NCI-H1930 (cell line): Measurements from ENCODE around the gene SCO2.

ENCODE experiments used
- DNase-seq, 2 experiments: peaks; one replicate each; lab custom pipeline; 2025; lab: John Stamatoyannopoulos, UW

The SCO2 gene

DNA sequence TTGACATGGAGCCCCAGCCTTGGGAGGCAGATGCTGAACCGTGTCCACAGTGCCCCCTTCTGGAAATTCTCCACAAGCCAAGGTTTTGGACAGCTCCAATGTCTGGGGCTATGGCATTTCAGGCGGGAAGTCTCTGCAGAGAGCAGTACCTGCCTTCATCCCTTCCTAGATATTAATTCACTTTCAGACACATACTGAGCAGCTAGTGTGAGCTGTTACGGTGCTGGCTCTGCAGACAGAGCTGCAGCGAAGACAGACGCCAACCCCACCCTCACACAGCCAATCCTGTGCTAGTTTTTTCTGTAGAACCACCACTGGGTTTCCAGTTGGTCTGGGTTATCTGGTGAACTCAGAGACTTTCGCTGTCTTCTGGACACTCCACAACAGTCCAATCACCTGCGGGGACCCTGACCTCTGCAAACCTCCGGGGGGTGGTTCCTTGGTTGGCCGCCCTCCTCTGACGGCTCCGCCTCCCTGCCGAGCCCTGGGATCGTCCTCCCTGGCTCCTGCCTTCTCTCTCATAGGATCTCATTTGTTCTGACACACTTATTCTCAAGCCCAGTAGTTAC lies 27.0 kb downstream of the SCO2 start:
- peak; percentile 51 to 74 for DNase-seq

DNA sequence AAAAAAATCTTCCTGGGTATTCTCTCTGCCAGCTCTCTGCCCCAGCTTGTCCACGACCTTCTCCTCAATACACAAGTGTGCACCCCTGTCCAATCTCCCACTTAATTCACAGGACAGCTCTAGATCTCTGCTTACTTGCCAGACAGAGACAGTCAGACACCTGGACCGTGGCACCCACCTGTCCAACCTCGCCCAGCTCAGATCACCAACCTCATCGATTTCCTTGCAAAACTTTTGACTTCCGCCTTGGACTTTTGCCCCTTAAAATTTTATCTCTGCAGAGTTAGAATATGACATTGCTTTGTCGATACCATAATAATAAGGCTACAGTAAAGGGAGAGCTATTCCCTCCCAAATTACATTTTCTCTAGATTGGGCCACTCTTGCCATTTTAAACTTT lies 28.3 kb downstream of the SCO2 start:
- DNase-seq = no peak

DNA sequence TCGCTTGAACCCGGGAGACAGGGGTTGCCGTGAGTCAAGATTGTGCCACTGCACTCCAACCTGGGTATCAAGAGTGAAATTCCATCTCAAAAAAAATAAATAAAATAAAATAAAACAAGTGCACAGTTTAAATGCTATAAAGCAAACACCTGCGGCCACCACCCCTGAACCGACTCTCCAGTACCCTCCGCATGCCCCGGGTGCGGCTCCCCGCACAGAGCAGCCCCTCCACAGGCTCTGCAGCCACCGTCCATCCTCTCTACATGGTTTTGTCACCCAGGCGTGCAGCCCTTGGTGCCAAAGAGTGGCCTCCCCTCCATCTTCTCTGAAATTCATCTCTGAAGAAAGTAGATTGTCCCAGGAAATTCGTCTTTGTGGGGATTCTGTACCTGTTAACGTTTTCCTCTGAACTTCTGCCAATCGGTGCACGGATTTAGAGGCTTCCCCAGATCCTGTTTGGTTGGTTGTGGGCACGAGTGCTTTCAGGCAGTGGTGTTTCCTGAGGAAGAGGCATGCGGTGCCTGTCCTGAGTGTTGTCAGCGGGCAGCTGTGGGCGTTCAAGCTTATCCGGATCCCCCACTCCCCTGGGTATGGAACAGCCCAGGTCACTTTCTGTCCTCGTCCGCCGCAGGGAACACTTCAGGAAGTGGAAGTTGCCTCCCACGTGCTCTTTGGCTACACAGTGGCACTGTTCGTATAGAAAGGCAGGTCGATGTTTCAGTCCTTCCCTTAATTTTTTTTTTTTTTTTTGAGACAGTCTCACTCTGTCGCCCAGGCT lies 34.7 kb downstream of the SCO2 start:
- no peak for DNase-seq

DNA sequence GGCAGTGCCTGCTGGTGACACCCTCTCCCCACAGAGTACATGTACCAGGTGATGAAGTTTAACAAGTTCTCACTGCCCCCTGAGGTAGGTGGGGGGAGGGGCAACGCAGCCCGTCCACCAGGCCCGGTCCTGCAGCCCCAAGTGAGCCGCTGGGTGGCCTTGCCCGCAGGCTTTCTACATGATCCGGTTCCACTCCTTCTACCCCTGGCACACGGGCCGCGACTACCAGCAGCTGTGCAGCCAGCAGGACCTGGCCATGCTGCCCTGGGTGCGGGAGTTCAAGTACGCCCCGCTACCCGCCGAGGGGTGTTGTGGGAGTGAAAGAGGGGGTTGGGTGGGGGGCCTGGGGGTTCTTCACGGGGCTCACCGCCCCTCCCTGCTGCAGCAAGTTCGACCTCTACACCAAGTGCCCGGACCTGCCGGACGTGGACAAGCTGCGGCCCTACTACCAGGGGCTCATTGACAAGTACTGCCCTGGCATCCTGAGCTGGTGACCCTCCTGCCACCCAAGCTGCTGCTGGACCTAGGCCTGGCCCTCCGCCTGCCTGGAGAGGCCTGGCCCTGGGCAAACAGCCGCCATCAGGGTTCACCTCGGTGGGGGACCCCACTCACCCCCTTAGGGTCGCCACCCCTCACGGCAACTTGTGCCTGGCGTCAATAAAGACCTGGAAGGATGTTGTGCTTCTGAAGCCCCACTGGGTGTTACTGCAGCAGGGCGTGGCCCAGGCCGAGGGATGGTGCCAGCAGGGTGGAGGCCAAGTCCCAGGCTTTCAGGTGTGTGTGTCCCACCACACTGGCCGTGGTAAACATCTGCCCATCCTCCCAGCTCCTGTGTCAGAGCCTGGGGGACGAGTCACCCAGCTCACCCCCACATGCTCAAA lies 35.8 kb downstream of the SCO2 start:
- DNase-seq = no peak

DNA sequence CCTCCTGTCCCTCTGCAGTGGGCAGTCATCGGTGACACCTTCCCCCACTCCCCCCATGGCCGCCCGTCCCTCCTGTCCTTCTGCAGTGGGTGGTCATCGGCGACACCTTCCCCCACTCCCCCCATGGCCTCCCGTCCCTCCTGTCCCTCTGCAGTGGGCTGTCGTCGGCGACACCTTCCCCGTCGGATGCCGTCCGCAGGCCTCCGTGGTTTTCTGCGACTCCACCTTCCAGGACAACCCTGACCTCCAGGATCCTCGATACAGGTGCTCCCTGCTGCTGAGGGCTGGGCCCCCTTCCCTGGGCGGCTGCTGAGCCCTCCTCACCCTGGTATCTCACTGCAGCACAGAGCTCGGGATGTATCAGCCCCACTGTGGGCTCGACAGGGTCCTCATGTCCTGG lies 36.5 kb downstream of the SCO2 start:
- DNase-seq = no peak

DNA sequence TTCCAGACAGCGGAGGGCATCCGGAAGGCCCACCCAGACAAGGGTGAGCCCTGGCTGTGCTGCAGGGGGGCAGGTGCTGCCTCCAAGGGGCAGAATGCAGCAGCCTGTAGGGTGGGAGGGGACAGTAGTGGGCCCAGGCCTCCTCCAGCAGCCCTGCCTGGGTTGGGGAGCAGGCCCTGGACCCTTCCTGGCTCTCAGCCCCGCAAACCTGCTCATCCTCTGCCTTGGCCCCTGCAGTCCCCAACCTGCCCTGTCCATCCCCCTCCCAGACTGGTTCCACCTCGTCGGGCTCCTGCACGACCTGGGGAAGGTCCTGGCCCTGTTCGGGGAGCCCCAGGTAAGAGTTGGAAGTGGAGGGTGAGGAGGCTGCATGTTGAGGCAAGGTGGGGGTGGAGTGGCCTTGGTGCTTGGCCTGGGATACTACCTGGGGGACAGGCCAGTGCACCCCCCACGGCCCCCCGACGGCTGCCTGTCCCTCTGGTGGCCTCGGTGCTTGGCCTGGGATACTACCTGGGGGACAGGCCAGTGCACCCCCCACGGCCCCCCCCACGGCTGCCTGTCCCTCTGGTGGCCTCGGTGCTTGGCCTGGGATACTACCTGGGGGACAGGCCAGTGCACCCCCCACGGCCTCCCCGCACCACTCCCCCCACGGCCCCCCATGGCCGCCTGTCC lies 37.3 kb downstream of the SCO2 start:
- no peak for DNase-seq

DNA sequence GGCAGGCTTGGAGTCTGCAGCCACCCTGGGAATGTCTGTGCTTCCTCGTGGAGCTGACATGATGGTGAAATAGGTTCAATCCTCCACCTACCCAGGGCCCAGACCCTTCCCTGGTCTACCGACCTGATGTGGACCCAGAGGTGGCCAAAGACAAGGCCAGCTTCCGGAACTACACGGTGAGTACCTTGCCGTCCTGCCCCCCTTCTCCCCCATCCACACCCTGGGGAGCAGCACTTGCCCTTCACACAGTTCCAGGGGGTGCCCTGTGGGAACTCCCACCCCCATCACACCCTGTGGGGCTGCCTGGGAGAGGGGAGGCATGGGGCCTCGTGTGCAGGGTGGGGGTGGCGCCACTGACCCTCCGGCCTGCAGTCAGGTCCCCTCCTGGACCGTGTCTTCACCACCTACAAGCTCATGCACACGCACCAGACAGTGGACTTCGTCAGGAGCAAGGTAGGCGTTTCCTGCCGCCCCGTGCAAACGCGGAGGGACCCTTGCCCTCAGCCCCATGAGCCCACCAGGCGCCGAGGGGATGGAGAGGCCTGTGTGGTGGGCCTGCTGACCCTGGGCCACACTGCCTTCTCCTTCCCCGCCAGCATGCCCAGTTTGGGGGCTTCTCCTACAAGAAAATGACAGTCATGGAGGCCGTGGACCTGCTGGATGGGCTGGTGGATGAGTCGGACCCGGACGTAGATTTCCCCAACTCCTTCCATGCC lies 38.0 kb downstream of the SCO2 start:
- DNase-seq = no peak

DNA sequence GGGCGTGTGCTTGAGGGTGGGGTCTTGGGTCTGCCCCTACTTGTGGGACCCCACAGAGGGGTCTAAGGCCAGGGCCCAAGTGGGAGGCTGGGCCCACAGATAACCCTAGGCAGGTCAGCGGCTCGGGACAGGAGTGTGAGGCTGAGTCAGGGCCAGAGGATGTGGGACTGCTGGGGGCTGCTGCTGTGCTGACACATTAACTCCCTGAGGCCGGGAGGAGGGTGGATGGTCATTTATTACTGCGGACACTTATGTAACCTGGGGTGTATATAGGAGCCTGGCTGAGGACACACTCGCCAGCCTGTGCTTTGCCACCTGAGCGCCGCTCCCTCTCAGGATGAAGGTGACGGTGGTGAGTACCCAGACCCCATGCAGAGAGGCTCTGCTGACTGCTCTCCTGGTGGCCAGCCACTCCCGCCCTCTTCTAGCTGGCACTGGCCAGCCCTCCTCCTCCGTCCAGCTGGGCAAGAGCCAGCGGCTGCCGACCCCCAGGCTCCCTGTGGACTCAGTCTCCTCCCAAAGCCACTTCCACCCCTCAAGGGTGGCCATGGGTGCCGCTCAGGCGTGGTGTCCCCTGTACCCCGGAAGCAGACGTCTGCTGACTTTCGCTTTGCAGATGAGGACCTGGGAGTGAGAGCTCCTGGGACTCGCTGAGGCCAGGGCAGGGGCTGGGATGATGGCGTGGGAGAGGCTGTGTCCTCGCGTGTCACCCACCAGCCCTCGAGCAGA lies 38.7 kb downstream of the SCO2 start, which contains the start of gene MIOX:
MIOX (plus strand) TSS at position 299 of the 729 bp plus-strand sequence; CDS start at position 338, 39 bp downstream.
- DNase-seq = no peak

DNA sequence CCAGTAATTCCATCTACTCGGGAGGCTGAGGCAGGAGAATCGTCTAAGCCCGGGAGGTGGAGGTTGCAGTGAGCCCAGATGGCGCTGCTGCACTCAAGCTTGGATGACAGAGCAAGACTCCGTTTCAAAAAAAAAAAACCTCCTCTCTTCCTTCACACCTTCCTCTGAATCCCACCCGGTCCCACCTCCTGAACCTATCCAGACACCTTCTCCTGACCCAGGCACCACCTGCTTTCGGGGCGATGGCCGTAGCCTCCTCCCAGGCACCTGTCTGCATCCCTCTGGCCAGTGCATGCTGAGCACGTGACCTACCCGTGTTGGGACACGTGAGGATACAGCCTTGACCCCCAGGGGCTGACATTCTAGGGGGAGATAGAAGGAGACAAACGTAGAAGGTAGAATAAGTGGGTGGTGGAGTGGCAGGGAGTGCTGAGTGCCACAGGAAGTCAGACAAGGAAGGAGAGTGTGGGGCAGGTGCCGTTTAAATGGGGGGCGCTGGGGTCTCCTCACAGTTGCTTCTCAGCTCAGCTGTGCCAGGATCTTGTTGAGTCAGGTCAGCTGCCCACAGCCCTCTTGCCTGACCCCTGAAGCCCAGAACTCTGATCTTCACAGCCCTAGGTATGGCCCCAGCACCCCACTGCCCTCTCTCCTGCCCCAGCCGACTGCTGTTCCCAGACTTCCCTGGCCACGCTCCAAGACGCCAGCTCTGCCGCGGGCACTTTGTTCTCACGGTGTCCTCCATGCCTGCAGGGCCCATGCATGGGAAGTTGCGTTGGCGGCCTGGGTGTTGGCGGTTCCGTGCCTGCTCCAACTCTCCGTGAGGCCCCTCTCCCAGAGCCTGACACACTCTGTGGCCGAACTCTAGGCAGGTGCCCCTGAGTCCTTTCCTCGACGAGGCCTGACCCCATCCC lies 39.9 kb downstream of the SCO2 start:
- no peak for DNase-seq

DNA sequence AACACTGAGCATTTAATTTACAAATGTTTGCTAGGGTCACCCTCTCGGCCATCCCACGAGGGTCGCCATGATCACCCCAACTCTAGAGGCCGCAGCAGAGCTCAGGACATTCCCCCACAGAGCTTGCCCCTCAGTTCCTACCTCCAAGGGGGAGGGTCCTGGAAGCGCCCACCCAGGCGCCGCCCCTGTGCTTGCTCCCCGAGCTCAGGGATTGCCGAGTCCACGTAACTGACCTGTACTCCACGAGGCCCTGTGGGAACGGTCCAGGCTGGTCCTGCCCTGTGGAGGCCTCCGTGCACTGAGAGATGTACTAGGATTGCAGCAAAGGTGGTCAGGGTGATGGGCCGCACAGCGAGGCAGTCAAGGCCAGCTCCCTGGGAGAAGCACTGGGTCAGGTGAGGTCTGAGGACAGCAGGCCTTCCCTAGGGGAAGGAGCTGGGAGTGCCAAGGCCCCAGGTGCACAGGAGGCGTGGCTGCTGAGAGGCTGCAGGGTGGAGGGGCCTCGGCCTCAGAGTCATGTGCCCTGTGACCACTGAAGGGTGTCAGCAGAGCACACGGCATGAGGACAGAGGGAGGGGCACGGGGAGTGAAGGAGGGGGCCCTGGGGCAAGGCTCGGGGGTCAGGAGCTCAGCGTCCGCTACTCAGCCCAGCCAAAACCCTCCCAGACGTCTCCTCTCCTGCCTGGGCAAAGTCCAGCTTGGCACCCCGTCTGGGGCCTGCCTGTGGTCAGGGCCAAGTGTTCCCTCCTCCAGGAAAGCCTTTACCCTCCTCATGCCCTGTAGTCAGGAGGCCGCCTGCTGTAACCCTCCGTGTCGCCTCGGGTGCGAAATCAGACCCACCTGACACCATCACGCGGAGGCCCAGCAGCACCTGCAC lies 41.2 kb downstream of the SCO2 start:
- no peak for DNase-seq

DNA sequence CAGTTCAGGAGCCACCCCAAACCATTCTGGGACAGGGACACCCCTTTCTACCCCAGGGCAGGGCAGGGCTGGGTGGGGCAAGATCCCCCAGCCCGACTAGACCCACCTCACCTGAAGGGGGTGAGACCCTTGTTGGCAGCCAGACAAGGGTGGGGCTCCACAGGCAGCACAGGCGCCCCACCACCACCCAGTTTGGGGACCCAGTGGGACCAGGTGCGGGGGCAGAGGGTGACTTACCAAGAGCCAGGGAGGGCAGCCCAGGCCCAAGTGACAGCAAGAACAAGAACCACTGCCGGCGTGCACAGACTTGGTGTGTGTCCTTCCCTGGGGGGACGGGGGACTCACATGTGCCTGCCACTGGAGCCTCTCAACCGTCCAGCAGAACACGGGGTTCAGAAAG lies 41.8 kb downstream of the SCO2 start:
- no peak for DNase-seq

DNA sequence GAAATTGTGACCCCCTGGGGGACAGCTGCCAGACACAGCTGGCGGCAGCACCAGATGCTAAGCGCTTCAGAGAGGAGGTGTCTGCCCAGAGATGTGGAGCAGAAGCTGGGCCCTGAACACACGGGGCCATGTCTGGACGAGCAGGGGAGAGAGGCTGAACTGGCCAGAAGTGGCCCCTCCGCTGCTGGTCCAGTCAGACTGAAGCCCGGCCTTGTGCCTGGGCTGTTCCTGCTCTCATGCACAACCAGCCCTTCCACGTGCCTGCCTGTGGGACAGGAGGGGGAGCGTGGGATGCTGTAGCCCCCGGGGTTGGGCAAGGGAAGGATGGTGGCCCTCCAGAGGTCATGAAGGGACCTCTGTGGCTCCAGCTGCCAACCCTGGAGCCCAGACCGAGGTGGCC lies 42.3 kb downstream of the SCO2 start:
- no peak for DNase-seq

DNA sequence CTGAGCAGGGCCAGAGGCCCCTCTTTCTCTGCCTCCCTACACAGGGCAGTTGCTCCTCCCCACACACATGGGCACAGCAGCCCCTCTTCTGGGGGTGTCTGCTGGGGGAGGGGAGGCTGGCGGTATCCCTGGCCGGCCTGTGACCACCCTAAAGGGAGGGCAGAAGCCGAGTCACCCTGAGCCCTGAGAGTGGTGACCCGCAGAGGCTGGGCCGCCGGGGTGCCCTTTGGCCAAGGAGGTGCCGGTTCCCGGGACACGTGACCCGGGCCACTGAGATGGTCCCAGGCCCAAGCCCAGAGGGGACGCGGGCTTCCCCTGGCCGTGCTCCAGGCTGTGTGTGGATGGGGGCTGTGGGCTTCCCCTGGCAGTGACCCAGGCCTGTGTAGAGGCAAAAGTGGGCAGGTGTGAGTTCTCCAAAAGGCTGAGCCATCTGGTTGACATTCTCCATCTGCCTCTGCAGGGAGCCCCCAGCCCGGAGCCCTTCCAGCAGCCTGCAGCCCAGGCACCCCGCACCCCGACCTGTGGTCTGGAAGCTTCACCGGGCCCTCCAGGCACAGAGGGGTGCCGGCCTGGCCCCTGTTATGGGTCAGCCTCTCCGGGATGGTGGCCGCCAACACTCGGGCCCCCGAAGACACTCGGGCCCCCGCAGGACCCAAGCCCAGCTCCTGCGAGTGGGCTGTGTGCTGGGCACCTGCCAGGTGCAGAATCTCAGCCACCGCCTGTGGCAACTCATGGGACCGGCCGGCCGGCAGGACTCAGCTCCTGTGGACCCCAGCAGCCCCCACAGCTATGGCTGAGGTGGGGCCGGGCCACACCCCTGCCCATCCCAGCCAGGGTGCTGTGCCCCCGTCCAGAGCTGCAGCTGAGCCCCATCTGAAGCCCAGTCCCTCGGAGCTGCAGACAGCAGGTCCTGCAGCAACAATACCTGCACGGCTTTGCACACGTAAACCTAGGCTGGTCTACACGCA lies 43.0 kb downstream of the SCO2 start:
- no peak for DNase-seq

DNA sequence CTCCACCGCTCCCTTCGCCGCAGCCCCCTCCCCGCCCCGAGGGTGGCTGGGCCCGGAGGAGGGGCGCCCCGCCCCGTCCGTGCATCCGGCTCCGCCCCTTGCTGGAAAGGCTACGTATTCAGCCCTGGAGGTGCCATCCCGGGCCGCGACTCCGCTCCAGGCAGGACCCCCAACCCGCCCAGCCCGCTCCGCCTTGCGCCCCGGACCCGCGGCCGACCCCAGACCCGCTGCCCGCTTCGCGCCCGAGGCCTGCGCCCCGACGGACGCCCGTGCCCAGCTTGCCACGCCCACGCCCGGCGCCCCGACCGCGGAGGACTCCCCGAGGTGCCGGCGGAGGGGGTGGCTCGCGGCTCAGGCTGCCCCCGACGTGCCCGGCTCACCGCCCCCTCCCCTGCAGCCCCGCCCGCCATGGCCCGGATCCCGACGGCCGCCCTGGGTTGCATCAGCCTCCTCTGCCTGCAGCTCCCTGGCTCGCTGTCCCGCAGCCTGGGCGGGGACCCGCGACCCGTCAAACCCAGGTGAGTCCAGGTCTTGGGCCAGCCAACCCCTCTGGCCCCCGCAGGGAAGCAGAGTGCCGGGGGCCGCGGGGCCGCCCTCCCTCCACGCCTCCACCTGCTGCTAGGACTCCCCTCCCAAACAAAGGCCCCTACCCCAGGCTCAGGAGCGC lies 43.8 kb downstream of the SCO2 start, which contains the start of gene ADM2:
ADM2 (plus strand) TSS at position 104 of the 667 bp plus-strand sequence; CDS start at position 409, 305 bp downstream.
- peak in 1 of 2 experiments; percentile 42 for DNase-seq

DNA sequence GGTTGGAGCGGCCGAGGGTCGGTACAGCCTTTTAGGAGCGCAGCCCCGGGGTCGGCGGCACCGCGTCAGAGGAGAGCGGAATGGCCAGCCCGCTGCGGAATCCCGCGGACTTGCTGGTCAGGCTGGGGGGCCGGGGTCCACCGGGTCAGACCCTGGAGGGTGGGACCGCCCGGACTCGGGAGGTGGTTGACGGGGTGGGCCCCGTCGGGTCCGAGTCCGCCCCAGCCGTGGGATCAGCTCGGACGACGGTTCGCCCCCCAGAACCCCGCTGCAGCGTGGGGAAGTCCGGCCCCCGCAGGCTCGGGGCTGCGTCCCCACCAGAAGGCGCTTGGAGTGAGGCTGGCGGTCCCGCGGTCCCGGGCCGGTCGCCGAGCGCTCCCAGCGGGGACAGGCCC lies 44.4 kb downstream of the SCO2 start:
- no peak for DNase-seq

DNA sequence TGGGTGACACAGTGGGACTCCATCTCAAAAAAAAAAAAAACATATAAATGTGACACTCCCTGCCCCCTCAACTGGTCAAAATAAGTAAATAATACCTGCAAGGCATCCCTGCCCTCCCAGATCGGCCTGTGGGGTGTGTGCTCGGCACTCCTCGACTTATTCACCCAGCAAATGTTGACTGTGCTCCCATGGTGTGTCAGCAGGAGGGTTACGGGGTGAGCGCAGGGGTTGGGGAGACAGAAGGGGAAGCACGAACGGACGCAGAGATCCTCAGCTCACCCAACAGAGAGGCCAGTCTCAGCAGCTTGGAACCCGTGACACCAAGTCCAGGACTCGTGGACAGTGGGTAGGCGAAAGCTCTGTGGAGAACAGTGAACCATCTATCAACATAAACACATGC lies 45.7 kb downstream of the SCO2 start:
- DNase-seq = no peak

DNA sequence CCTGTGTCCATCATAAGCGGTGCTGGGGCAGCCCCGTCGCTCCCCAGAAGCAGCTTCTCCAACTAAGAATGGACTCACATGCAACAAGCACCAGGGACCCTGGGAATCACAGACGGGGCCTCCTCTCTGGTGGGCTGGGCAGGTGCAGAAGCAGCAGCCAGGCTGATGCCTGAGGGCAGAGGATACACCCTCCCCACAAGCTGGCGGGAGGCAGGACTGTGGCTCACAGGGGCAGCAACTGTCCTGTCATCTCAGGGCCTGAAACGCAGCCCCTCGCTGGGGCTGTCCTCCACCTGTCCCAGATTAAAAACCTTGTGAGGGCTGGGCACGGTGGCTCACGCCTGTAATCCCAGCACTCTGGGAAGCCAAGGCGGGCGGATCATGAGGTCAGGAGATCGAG lies 47.5 kb downstream of the SCO2 start:
- no peak for DNase-seq
